HCT116 (cell line): ENCODE data around the gene RNF150. TPM values are rescaled to one million over a fixed set of nuclear protein-coding genes. Genes with fewer than 3 reads are reported as not detected.

Experiments used
- ATAC-seq: fragments of 200-7000 bp; cut with Tn5 transposase; 2 replicates; pipeline ENCODE4 v1.9.1; 2020; ENCODE audit warnings: mild to moderate bottlenecking, moderate library complexity
- BruUV-seq: library from RNA; stranded (reverse); fragments of 400-500 nt; replicated peaks from 2 replicates; lab custom pipeline; 2021; lab: Mats Ljungman, UMichigan
- CTCF ChIA-PET: fragments of 300-600 bp; sonication (Branson Sonifier 250); formaldehyde crosslinking; loops from one replicate; lab custom pipeline; 2021; ENCODE audit warnings: antibody characterized with exemption; lab: Charles Lee
- POLR2A ChIA-PET: fragments of 300-600, 350-600 bp; sonication (Branson Sonifier 250); formaldehyde crosslinking; loops from one replicate; lab custom pipeline; 2021; ENCODE audit warnings: antibody characterized with exemption; lab: Charles Lee
- RAD21 ChIA-PET, 2 experiments: fragments of 300-600 bp; sonication (Branson Sonifier 250); formaldehyde crosslinking; loops; one replicate each; lab custom pipeline; 2023; ENCODE audit warnings: low total read pairs in 2 of 2; ENCODE audit not compliant: uncharacterized antibody in 2 of 2, unreplicated experiment in 2 of 2, low non-redundant PET in 1 of 2; lab: Charles Lee
- DNase-seq: peaks from one replicate; pipeline ENCODE4 v3.0.0-alpha.2; 2010; ENCODE audit warnings: low read depth, low spot score
- H2AFZ ChIP-seq: fragments of 200-600 bp; shearing (Covaris generic), sonication (generic); 2 replicates; pipeline ENCODE4 v1.6.1; 2017; ENCODE audit warnings: low read depth, mixed run types, mixed read lengths, antibody characterized with exemption, low read length; ENCODE audit not compliant: poor library complexity, severe bottlenecking
- H3K27ac ChIP-seq: 2 replicates; pipeline ENCODE4 v1.5.1; 2012; ENCODE audit warnings: low read depth, low read length
- H3K27me3 ChIP-seq: fragments of 200-600 bp; sonication (generic); 2 replicates; pipeline ENCODE4 v1.6.1; 2016; ENCODE audit warnings: mixed run types, low read length, mixed read lengths; ENCODE audit not compliant: insufficient read depth
- H3K36me3 ChIP-seq, 2 experiments: fragments of 200-500 bp in 1 of 2; fragments of 200-600 bp in 1 of 2; sonication (Bioruptor generic) in 1 of 2; sonication (generic) in 1 of 2; 2 replicates each; pipeline versions ENCODE4 v1.5.1 to v1.6.1; 2014 to 2016; ENCODE audit warnings: low read length in 2 of 2, inconsistent platforms in 1 of 2, mixed read lengths in 1 of 2, mixed run types in 1 of 2; ENCODE audit not compliant: insufficient read depth in 2 of 2, control insufficient read depth in 1 of 2
- H3K4me1 ChIP-seq, 2 experiments: fragments of 200-600 bp in 1 of 2; sonication (generic) in 1 of 2; 2 replicates each; pipeline versions ENCODE4 v1.5.1 to v1.6.1; 2012 to 2017; ENCODE audit warnings: low read length in 2 of 2, inconsistent platforms in 1 of 2, mild to moderate bottlenecking in 1 of 2, mixed read lengths in 1 of 2, mixed run types in 1 of 2, moderate library complexity in 1 of 2; ENCODE audit not compliant: insufficient read depth in 2 of 2, control insufficient read depth in 1 of 2
- H3K4me2 ChIP-seq: fragments of 200-600 bp; sonication (generic); 2 replicates; pipeline ENCODE4 v1.6.1; 2017; ENCODE audit warnings: mixed run types, low read length, mixed read lengths
- H3K4me3 ChIP-seq, 2 experiments: fragments of 200-600 bp in 1 of 2; sonication (generic) in 1 of 2; replicated peaks in 1 of 2; 2 replicates each; pipeline ENCODE4 v1.5.1; 2011 to 2016; ENCODE audit warnings: low read length in 2 of 2, control low read depth in 1 of 2, low read depth in 1 of 2, mild to moderate bottlenecking in 1 of 2, mixed read lengths in 1 of 2, mixed run types in 1 of 2
- H3K79me2 ChIP-seq: fragments of 200-600 bp; sonication (generic); 2 replicates; pipeline ENCODE4 v1.6.1; 2017; ENCODE audit warnings: mild to moderate bottlenecking, mixed run types, low read length, moderate library complexity, mixed read lengths; ENCODE audit not compliant: insufficient read depth
- H3K9ac ChIP-seq: fragments of 200-600 bp; sonication (generic); 2 replicates; pipeline ENCODE4 v1.6.1; 2016; ENCODE audit warnings: low read length, mixed read lengths
- H3K9me2 ChIP-seq: fragments of 200-600 bp; sonication (generic), shearing (Covaris generic); 2 replicates; pipeline ENCODE4 v1.6.1; 2017; ENCODE audit warnings: mixed run types, mild to moderate bottlenecking, moderate library complexity; ENCODE audit not compliant: insufficient read depth
- H3K9me3 ChIP-seq, 2 experiments: fragments of 200-500 bp in 1 of 2; fragments of 200-600 bp in 1 of 2; sonication (Bioruptor generic) in 1 of 2; sonication (generic) in 1 of 2; 2 replicates each; pipeline ENCODE4 v1.6.1; 2014 to 2017; ENCODE audit warnings: low read length in 2 of 2, mixed read lengths in 2 of 2, inconsistent platforms in 1 of 2, low read depth in 1 of 2, mild to moderate bottlenecking in 1 of 2, mixed run types in 1 of 2, moderate library complexity in 1 of 2; ENCODE audit not compliant: control insufficient read depth in 1 of 2, insufficient read depth in 1 of 2
- H4K20me1 ChIP-seq: fragments of 200-600 bp; sonication (generic), shearing (Covaris generic); 2 replicates; pipeline ENCODE4 v1.6.1; 2017; ENCODE audit warnings: mixed run types, mild to moderate bottlenecking, moderate library complexity; ENCODE audit not compliant: insufficient read depth
- CBX3 ChIP-seq: IDR thresholded peaks from 2 replicates; pipeline ENCODE4 v1.6.1; 2012; ENCODE audit warnings: low read depth
- FOSL1 ChIP-seq: IDR thresholded peaks from 2 replicates; pipeline ENCODE4 v1.6.1; 2012; ENCODE audit warnings: low read depth
- POLR2AphosphoS5 ChIP-seq: IDR thresholded peaks from 2 replicates; pipeline ENCODE4 v1.6.1; 2011; ENCODE audit warnings: mild to moderate bottlenecking, low read depth, low read length, moderate library complexity
- SIN3A ChIP-seq: IDR thresholded peaks from 2 replicates; pipeline ENCODE4 v1.6.1; 2012; ENCODE audit warnings: low read depth
- SRF ChIP-seq: IDR thresholded peaks from 2 replicates; pipeline ENCODE4 v1.6.1; 2012; ENCODE audit warnings: low read depth
- TCF7L2 ChIP-seq: IDR thresholded peaks from 2 replicates; pipeline ENCODE4 v1.7.0; 2011; ENCODE audit warnings: borderline replicate concordance, inconsistent platforms; ENCODE audit not compliant: insufficient read depth, insufficient read length; ENCODE audit errors: extremely low read depth
- YY1 ChIP-seq: IDR thresholded peaks from 2 replicates; pipeline ENCODE4 v1.6.1; 2011; ENCODE audit warnings: low read length, low read depth, moderate library complexity, mild to moderate bottlenecking; ENCODE audit not compliant: insufficient replicate concordance; ENCODE audit errors: extremely low read depth
- ZFX ChIP-seq: fragments of 450-650 bp; IDR thresholded peaks from 2 replicates; pipeline ENCODE4 v1.6.1; 2017
- ZNF274 ChIP-seq: fragments of 200-500 bp; sonication (Bioruptor generic); IDR thresholded peaks from 2 replicates; pipeline ENCODE4 v1.6.1; 2014; ENCODE audit warnings: mild to moderate bottlenecking, low read depth, low read length, inconsistent platforms
- intact Hi-C: fragments of 100-400 bp; cut with micrococcal nuclease; formaldehyde crosslinking; loops from 2 replicates; pipeline ENCODE4 v1.10.0; 2022
- total RNA-seq: library from RNA; stranded (reverse); gene quantifications from one replicate; pipeline ENCODE4 v1.2.1, GENCODE V29; 2021; ENCODE audit not compliant: unreplicated experiment
- TF ChIP-seq, protein P1 (sequence below): IDR thresholded peaks from 2 replicates; pipeline ENCODE4 v1.6.1; 2012
- TF ChIP-seq, protein P2 (sequence below): IDR thresholded peaks from 2 replicates; pipeline ENCODE4 v1.6.1; 2012; ENCODE audit warnings: low read depth
- TF ChIP-seq, protein P3 (sequence below): IDR thresholded peaks from 2 replicates; pipeline ENCODE4 v1.6.1; 2012
- TF ChIP-seq, protein P4 (sequence below), 3 experiments: fragments of 200-600 bp in 1 of 3; sonication (generic) in 1 of 3; IDR thresholded peaks in 2 of 3; conservative IDR thresholded peaks in 1 of 3; 2 replicates each; pipeline ENCODE4 v1.5.1; 2012 to 2017; ENCODE audit warnings: low read depth in 2 of 3, low read length in 2 of 3, antibody characterized with exemption in 1 of 3, borderline replicate concordance in 1 of 3, control low read depth in 1 of 3, mild to moderate bottlenecking in 1 of 3, mixed read lengths in 1 of 3, mixed run types in 1 of 3, moderate library complexity in 1 of 3; ENCODE audit not compliant: insufficient read depth in 1 of 3

RNF150 gene
- total RNA-seq, 1 experiment from 2014 or later = 0.07 TPM

DNA sequence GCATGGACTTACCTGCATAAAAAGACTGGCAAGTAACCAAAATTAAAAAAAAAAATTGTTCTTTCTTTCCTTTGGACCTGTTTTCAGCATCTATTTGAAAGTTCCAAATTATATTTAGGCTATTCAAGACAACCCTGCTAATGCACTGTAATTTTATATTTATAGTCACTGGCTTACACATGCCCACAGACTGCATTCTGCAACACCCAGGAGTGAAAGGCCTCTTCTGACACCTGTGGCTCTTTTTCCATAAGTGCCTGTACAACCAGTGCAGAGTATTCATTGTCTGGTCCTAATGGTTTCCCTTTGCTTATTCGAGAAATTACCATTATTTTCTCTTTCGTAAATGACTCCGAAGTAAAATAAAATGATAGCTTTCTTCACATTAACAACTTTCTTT, 143.3 kb downstream of the RNF150 start:
- Histone ChIP-seq H3K4me3 (no peak overlapping the region), H3K9me2 (no peaks in the 10 kb centered on the region), H3K36me3 (no peaks in the 10 kb centered on the region), H3K9me3 (no peaks in the 10 kb centered on the region), H3K27me3 (no peaks in the 10 kb centered on the region), H3K4me2 (no peak overlapping the region)
- POLR2A ChIA-PET = no interaction called here
- TF ChIP-seq, protein P1, sequence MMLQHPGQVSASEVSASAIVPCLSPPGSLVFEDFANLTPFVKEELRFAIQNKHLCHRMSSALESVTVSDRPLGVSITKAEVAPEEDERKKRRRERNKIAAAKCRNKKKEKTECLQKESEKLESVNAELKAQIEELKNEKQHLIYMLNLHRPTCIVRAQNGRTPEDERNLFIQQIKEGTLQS = no peak
- TF ChIP-seq TCF7L2 (no peak), POLR2AphosphoS5 (no peak), ZFX (no peak), FOSL1 (no peak), ZNF274 (no peak), SIN3A (no peak), YY1 (no peak), CBX3 (no peak), SRF (no peak)
- TF ChIP-seq, protein P2, sequence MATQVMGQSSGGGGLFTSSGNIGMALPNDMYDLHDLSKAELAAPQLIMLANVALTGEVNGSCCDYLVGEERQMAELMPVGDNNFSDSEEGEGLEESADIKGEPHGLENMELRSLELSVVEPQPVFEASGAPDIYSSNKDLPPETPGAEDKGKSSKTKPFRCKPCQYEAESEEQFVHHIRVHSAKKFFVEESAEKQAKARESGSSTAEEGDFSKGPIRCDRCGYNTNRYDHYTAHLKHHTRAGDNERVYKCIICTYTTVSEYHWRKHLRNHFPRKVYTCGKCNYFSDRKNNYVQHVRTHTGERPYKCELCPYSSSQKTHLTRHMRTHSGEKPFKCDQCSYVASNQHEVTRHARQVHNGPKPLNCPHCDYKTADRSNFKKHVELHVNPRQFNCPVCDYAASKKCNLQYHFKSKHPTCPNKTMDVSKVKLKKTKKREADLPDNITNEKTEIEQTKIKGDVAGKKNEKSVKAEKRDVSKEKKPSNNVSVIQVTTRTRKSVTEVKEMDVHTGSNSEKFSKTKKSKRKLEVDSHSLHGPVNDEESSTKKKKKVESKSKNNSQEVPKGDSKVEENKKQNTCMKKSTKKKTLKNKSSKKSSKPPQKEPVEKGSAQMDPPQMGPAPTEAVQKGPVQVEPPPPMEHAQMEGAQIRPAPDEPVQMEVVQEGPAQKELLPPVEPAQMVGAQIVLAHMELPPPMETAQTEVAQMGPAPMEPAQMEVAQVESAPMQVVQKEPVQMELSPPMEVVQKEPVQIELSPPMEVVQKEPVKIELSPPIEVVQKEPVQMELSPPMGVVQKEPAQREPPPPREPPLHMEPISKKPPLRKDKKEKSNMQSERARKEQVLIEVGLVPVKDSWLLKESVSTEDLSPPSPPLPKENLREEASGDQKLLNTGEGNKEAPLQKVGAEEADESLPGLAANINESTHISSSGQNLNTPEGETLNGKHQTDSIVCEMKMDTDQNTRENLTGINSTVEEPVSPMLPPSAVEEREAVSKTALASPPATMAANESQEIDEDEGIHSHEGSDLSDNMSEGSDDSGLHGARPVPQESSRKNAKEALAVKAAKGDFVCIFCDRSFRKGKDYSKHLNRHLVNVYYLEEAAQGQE = no peak
- TF ChIP-seq, protein P3, sequence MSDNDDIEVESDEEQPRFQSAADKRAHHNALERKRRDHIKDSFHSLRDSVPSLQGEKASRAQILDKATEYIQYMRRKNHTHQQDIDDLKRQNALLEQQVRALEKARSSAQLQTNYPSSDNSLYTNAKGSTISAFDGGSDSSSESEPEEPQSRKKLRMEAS = no peak
- TF ChIP-seq, protein P4, sequence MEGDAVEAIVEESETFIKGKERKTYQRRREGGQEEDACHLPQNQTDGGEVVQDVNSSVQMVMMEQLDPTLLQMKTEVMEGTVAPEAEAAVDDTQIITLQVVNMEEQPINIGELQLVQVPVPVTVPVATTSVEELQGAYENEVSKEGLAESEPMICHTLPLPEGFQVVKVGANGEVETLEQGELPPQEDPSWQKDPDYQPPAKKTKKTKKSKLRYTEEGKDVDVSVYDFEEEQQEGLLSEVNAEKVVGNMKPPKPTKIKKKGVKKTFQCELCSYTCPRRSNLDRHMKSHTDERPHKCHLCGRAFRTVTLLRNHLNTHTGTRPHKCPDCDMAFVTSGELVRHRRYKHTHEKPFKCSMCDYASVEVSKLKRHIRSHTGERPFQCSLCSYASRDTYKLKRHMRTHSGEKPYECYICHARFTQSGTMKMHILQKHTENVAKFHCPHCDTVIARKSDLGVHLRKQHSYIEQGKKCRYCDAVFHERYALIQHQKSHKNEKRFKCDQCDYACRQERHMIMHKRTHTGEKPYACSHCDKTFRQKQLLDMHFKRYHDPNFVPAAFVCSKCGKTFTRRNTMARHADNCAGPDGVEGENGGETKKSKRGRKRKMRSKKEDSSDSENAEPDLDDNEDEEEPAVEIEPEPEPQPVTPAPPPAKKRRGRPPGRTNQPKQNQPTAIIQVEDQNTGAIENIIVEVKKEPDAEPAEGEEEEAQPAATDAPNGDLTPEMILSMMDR (IDR thresholded peaks at IDR 0.05 in 2 of 3, conservative IDR thresholded peaks at IDR 0.05 in 1 of 3; ENCODE audit: borderline replicate concordance in 1 of 3, insufficient read depth in 1 of 3, low read depth in 2 of 3, low read length in 2 of 3) = no peak
- TF ChIP-seq, all 23 proteins: peak for 0
- DNase-seq (no peak), ATAC-seq (no peak)
- H3K9ac ChIP-seq = no peak overlapping the region
- no TSS peak for BruUV-seq
- no peaks in the 10 kb centered on the region for H3K79me2 ChIP-seq
- no peak overlapping the region for H2AFZ ChIP-seq
- H4K20me1 ChIP-seq = no peaks in the 10 kb centered on the region
- H3K4me1 ChIP-seq = no peaks in the 10 kb centered on the region
- H3K27ac ChIP-seq = no peak overlapping the region
- ChIA-PET RAD21 (no interaction called here), CTCF (no interaction called here)
- intact Hi-C loops = no loop called here
